Inflammatory macrophage treated with lipopolysaccharide for 4 hours (primary cell): ENCODE data around the gene MSH5.

Experiments used
- DNase-seq: peaks from one replicate; pipeline ENCODE4 v3.0.0-alpha.2; 2020

The MSH5 gene

GRCh38 chr6:31730631-31731086 is 9.1 kb upstream of the MSH5 start:
- no peak for DNase-seq

- DNase-seq: no peak
Measured at GRCh38 chr6:31732029-31732428, 7.8 kb upstream of the MSH5 start.

- DNase-seq: no peak
Measured at GRCh38 chr6:31733734-31734133, 6.1 kb upstream of the MSH5 start.

- DNase-seq: no peak
Measured at GRCh38 chr6:31734247-31734820, 5.5 kb upstream of the MSH5 start.

GRCh38 chr6:31734821-31735406 is 4.9 kb upstream of the MSH5 start:
- DNase-seq: peak; percentile 88

GRCh38 chr6:31736021-31736767 is 3.6 kb upstream of the MSH5 start, which contains the start of gene CLIC1:
Gene CLIC1, minus strand, starts transcription at chr6:31736530. Its CDS starts 230 bp downstream, at chr6:31736300.
- DNase-seq: peak; percentile 93

- DNase-seq: peak; percentile 50
Measured at GRCh38 chr6:31736768-31737314, 3.0 kb upstream of the MSH5 start.

GRCh38 chr6:31737315-31737990 is 2.4 kb upstream of the MSH5 start:
- DNase-seq: peak; percentile 80

- DNase-seq: peak; percentile 95
Measured at GRCh38 chr6:31737991-31738979, 1.5 kb upstream of the MSH5 start.

- peak; percentile 62 for DNase-seq
Measured at GRCh38 chr6:31740397-31741223, 805 bp downstream of the MSH5 start.

- no peak for DNase-seq
Measured at GRCh38 chr6:31741815-31742214, 2.0 kb downstream of the MSH5 start.

- no peak for DNase-seq
Measured at GRCh38 chr6:31742894-31743293, 3.1 kb downstream of the MSH5 start.

GRCh38 chr6:31744422-31744821 is 4.6 kb downstream of the MSH5 start:
- DNase-seq: no peak

GRCh38 chr6:31749301-31750036 is 9.7 kb downstream of the MSH5 start:
- DNase-seq: no peak

- no peak for DNase-seq
Measured at GRCh38 chr6:31750411-31751022, 10.7 kb downstream of the MSH5 start.

GRCh38 chr6:31752739-31753319 is 13.0 kb downstream of the MSH5 start:
- DNase-seq: no peak

GRCh38 chr6:31758281-31758680 is 18.5 kb downstream of the MSH5 start:
- DNase-seq: no peak

- no peak for DNase-seq
Measured at GRCh38 chr6:31760790-31761189, 21.0 kb downstream of the MSH5 start.

GRCh38 chr6:31761343-31761742 is 21.5 kb downstream of the MSH5 start:
- no peak for DNase-seq
